ENCODE measurements around the gene ADM5. TPM values are rescaled to one million over a fixed set of nuclear protein-coding genes. Genes with fewer than 3 reads are reported as not detected.

Gene ADM5
- polyA plus RNA-seq, 1 donor from 2014 or later: 7.2 TPM

DNA sequence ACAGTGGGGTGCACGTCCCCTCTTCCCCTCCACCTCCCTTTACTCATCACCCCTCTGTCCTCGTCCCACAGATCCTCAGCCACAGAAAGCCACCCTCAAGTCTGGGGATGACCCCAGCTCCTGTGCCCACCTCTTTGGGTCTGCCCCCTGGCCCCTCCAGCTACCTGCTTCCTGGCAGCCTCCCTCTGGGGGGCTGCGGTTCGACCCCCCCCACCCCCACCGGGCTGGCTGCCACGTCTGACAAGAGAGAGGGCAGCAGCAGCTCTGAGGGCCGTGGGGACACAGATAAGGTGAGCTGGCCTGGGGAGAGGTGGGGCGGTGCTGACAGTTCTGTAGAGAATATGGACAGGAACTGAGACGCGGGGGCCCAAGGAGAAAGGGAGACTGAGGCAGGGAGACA is 34.8 kb upstream of the ADM5 start:
- Histone ChIP-seq H3K4me2 (ENCODE audit: low read length) (no peak overlapping the region), H3K4me3 (ENCODE audit: low read length) (no peak overlapping the region), H3K9me2 (ENCODE audit: insufficient read depth, low read length) (no peaks in the 10 kb centered on the region), H3K27ac (ENCODE audit: low read length) (no peak overlapping the region), H3K36me3 (ENCODE audit: insufficient read depth, low read length) (no peaks in the 10 kb centered on the region), H2AFZ (ENCODE audit: low read depth, low read length) (no peak overlapping the region), H4K20me1 (ENCODE audit: insufficient read depth) (no peaks in the 10 kb centered on the region), H3K79me2 (replicated peaks; ENCODE audit: insufficient read depth, low read length) (no peaks in the 10 kb centered on the region), H3K9me3 (ENCODE audit: low read length) (no peaks in the 10 kb centered on the region), H3F3A (ENCODE audit: insufficient read depth, low read length, poor library complexity, severe bottlenecking) (no peaks in the 10 kb centered on the region), H3K27me3 (ENCODE audit: insufficient read depth, low read depth, low read length) (no peaks in the 10 kb centered on the region), H3K9ac (ENCODE audit: low read length) (no peak overlapping the region)
- TF ChIP-seq EP300 (conservative IDR thresholded peaks at IDR 0.05; ENCODE audit: poor library complexity, severe bottlenecking): no peak
- TF ChIP-seq SMC3 (conservative IDR thresholded peaks at IDR 0.05; ENCODE audit: poor library complexity): no peak
- TF ChIP-seq RAD21 (conservative IDR thresholded peaks at IDR 0.05): no peak
- TF ChIP-seq EZH2 (IDR thresholded peaks at IDR 0.05; ENCODE audit: borderline replicate concordance, insufficient read depth, low read length, poor library complexity, severe bottlenecking): no peak
- no peak for TF ChIP-seq REST (IDR thresholded peaks at IDR 0.05; ENCODE audit: borderline replicate concordance)
- TF ChIP-seq MXI1 (conservative IDR thresholded peaks at IDR 0.05; ENCODE audit: poor library complexity, severe bottlenecking): no peak
- TF ChIP-seq, protein P1, sequence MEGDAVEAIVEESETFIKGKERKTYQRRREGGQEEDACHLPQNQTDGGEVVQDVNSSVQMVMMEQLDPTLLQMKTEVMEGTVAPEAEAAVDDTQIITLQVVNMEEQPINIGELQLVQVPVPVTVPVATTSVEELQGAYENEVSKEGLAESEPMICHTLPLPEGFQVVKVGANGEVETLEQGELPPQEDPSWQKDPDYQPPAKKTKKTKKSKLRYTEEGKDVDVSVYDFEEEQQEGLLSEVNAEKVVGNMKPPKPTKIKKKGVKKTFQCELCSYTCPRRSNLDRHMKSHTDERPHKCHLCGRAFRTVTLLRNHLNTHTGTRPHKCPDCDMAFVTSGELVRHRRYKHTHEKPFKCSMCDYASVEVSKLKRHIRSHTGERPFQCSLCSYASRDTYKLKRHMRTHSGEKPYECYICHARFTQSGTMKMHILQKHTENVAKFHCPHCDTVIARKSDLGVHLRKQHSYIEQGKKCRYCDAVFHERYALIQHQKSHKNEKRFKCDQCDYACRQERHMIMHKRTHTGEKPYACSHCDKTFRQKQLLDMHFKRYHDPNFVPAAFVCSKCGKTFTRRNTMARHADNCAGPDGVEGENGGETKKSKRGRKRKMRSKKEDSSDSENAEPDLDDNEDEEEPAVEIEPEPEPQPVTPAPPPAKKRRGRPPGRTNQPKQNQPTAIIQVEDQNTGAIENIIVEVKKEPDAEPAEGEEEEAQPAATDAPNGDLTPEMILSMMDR (IDR thresholded peaks at IDR 0.05; ENCODE audit: poor library complexity, severe bottlenecking): no peak
- TF ChIP-seq TAF1 (IDR thresholded peaks at IDR 0.05; ENCODE audit: low read depth): no peak
- no peak for TF ChIP-seq POLR2AphosphoS5 (IDR thresholded peaks at IDR 0.05)

GRCh38 chr19:49655570-49656455 is 33.6 kb upstream of the ADM5 start:
- Histone ChIP-seq H3K9me3 (ENCODE audit: low read length) (no peaks in the 10 kb centered on the region), H3K27ac (ENCODE audit: low read length) (no peak overlapping the region), H3K4me2 (ENCODE audit: low read length) (no peak overlapping the region), H3K4me3 (ENCODE audit: low read length) (no peak overlapping the region), H2AFZ (ENCODE audit: low read depth, low read length) (no peak overlapping the region), H3K79me2 (replicated peaks; ENCODE audit: insufficient read depth, low read length) (no peaks in the 10 kb centered on the region), H3K36me3 (ENCODE audit: insufficient read depth, low read length) (no peaks in the 10 kb centered on the region), H3K27me3 (ENCODE audit: insufficient read depth, low read depth, low read length) (no peaks in the 10 kb centered on the region), H3K9me2 (ENCODE audit: insufficient read depth, low read length) (no peaks in the 10 kb centered on the region), H3K9ac (ENCODE audit: low read length) (no peak overlapping the region), H3F3A (ENCODE audit: insufficient read depth, low read length, poor library complexity, severe bottlenecking) (no peaks in the 10 kb centered on the region), H4K20me1 (ENCODE audit: insufficient read depth) (no peaks in the 10 kb centered on the region)
- no peak for TF ChIP-seq RAD21 (conservative IDR thresholded peaks at IDR 0.05)
- no peak for TF ChIP-seq TAF1 (IDR thresholded peaks at IDR 0.05; ENCODE audit: low read depth)
- TF ChIP-seq REST (IDR thresholded peaks at IDR 0.05; ENCODE audit: borderline replicate concordance): no peak
- TF ChIP-seq EZH2 (IDR thresholded peaks at IDR 0.05; ENCODE audit: borderline replicate concordance, insufficient read depth, low read length, poor library complexity, severe bottlenecking): no peak
- no peak for TF ChIP-seq SMC3 (conservative IDR thresholded peaks at IDR 0.05; ENCODE audit: poor library complexity)
- no peak for TF ChIP-seq EP300 (conservative IDR thresholded peaks at IDR 0.05; ENCODE audit: poor library complexity, severe bottlenecking)
- TF ChIP-seq, protein P1 (IDR thresholded peaks at IDR 0.05; ENCODE audit: poor library complexity, severe bottlenecking): no peak
- no peak for TF ChIP-seq MXI1 (conservative IDR thresholded peaks at IDR 0.05; ENCODE audit: poor library complexity, severe bottlenecking)

All from neural cell (in vitro differentiated cells).